GM21723 (cell line): ENCODE results near the gene COX17.
A peak's percentile ranks its signal among the peaks of the same experiment; 100 is the strongest.

ENCODE experiments used
- ATAC-seq: cut with Tn5 transposase; IDR thresholded peaks from one replicate; pipeline ENCODE4 v1.9.1; 2021; ENCODE audit warnings: mild to moderate bottlenecking, moderate library complexity; ENCODE audit not compliant: unreplicated experiment

The COX17 gene

GRCh38 chr3:119675188-119675874, 1.9 kb downstream of the COX17 start:
- ATAC-seq, result no peak

GRCh38 chr3:119673875-119674274, 3.3 kb downstream of the COX17 start:
- no peak for ATAC-seq

- ATAC-seq, result no peak
These were observed 4.4 kb downstream of the COX17 start for GRCh38 chr3:119672776-119673175.

- no peak for ATAC-seq
These were observed 7.2 kb downstream of the COX17 start for GRCh38 chr3:119669906-119670570.

- no peak for ATAC-seq
These were observed 11.1 kb downstream of the COX17 start for GRCh38 chr3:119665954-119666559.

- ATAC-seq, result no peak
These were observed 12.3 kb downstream of the COX17 start for GRCh38 chr3:119664850-119665379.

- ATAC-seq, result no peak
These were observed 12.8 kb downstream of the COX17 start for GRCh38 chr3:119664370-119664769.

- ATAC-seq, result no peak
These were observed 13.3 kb downstream of the COX17 start for GRCh38 chr3:119663885-119664284.

- ATAC-seq, result no peak
These were observed 14.4 kb downstream of the COX17 start for GRCh38 chr3:119662604-119663373.

- ATAC-seq, result no peak
These were observed 16.4 kb downstream of the COX17 start, which contains the start of gene POPDC2 for GRCh38 chr3:119660474-119661440. Gene POPDC2, minus strand, starts transcription at chr3:119660589. Its CDS starts 166 bp downstream, at chr3:119660423.

GRCh38 chr3:119659606-119660291, 17.5 kb downstream of the COX17 start:
- no peak for ATAC-seq

GRCh38 chr3:119658994-119659393, 18.2 kb downstream of the COX17 start:
- ATAC-seq, result no peak

GRCh38 chr3:119657887-119658702, 19.1 kb downstream of the COX17 start:
- peak; percentile 65 for ATAC-seq

GRCh38 chr3:119653876-119654275, 23.3 kb downstream of the COX17 start:
- ATAC-seq, result no peak

- ATAC-seq, result no peak
These were observed 24.7 kb downstream of the COX17 start for GRCh38 chr3:119652306-119653033.

GRCh38 chr3:119649761-119650160, 27.4 kb downstream of the COX17 start:
- no peak for ATAC-seq

GRCh38 chr3:119647843-119648575, 29.2 kb downstream of the COX17 start:
- ATAC-seq, result no peak
